GM21367 (cell line): Measurements from ENCODE around the gene CARHSP1.
"Not testable (repeated sequence)": the region's sequence is repeated elsewhere in the genome, so short reads cannot be mapped to it uniquely, and the experiment has no call there.

Source experiments
- ATAC-seq: cut with Tn5 transposase; IDR thresholded peaks from one replicate; pipeline ENCODE4 v1.9.1; 2021; ENCODE audit not compliant: unreplicated experiment

CARHSP1 gene

DNA sequence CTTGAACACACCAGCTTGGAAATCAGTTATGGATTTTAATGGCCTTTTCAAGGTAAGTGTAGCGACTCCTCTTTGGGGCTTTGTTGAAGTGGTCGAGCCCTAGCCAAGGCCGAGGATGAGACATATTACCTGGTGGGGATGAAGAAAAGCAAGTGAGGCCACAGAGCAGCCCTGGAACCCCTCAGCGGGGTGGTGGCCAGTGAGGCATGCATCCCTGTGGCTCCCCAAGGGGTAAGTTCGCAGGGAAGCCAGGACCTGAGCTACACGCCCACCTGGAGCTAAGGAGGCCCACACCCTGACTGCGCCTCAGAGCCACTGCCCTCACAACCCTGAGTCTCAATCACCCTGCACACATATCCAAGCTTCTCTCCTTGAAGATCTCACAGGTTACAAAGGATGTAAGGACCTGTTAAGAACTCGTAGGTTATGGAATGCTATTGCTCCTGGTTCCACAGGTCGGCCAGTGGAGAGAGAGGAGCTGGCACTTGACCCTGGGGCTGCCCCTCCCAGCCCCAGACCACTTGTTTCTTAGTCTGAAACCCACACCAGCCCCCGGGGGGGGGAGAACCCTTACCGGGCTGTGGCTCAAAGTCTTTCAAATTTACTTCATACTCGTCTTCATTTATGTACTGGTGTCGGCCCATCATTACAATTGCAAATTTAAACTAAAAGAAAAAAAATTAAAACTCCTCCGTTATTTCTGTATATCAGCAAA lies 25.3 kb upstream of the CARHSP1 start:
- no peak for ATAC-seq

DNA sequence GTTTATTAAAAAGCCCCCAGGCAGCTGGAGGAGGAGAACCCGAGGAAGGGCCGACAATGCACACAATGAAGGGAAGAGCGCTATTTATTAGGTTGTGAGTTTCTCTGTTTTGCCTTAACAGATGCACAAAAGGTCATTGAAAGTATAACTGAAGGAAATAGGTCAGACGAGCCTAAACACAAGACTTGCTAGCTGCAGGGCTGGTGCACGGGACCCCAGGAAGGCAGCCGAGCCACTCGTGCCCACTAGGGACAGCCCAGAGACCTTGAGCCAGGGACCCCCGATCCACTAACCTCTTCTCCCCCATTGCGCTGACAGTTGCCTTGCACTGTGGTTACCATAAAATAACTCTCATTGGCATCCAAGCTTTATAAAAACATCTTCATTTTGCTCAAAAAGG lies 24.6 kb upstream of the CARHSP1 start:
- no peak for ATAC-seq

DNA sequence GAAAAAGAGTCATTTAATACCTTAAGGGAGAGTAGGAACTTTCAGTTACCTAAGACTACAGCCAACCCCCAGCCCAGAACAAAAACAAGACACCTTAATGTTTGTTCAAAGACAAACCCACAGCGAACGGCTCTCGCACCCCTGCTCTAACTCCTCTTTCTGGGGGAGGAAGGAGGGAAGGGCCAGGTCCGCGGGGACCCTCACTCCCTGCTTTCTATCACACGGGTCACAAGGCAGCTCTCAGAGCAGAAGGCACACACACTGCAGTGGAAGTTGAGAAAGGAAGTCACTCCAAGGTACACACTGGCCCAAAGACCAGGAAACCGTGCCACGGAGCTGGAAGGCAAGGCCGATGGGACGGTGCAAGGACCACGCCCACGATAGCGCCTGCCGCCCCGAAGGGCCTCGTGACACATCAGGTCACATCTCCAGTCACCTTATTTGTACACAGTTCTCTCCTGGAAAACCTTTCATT lies 23.3 kb upstream of the CARHSP1 start:
- ATAC-seq: peak; percentile 17

DNA sequence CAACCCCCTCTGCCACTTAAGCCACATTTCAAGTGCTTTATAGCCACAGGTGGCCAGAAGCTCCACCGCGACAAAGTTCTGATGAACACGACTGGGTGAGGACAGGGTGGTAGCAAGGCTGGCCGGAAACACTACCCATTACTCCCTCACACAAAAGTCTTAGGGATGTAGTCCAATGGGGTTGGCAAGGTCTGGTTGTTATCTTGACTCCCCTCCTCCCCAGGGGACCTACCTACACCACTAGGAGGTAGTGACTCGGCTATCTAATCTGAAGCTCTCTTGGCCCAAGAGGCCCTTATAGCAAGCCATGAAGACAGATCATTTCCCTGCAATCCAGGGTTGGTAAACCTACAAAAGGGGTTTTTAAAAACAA lies 21.7 kb upstream of the CARHSP1 start:
- ATAC-seq: no peak

DNA sequence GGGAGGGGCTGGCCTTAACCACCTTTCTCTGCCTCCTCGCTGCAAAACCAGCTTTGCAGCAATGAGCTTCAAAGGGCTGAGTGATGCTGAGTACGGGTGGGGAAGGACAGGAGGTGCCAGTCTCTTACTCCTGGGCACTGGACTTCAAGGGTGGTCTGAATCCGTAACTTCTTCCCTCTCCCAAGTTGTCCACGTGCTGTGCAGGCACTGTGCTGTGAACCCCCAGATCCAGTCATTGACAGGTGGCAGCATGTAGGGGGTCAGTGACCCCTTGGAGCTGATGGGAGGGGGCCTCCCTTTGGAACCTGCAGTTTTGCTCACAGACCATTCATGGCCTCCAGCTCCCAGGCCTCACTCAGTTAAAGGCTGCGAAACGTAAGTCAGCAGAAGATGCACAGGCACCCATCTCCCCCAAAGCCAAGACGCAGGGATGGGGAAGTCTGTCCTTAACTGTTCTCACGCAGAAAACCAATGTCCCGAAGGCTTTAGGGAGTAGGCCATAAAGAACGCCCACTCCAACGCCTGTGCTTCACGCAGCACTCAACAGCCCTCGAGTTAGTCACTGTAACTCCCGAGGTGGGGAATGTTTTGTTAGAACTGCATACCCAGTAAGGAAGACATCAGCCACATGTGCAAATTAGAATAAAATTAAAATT lies 21.2 kb upstream of the CARHSP1 start:
- ATAC-seq: no peak

DNA sequence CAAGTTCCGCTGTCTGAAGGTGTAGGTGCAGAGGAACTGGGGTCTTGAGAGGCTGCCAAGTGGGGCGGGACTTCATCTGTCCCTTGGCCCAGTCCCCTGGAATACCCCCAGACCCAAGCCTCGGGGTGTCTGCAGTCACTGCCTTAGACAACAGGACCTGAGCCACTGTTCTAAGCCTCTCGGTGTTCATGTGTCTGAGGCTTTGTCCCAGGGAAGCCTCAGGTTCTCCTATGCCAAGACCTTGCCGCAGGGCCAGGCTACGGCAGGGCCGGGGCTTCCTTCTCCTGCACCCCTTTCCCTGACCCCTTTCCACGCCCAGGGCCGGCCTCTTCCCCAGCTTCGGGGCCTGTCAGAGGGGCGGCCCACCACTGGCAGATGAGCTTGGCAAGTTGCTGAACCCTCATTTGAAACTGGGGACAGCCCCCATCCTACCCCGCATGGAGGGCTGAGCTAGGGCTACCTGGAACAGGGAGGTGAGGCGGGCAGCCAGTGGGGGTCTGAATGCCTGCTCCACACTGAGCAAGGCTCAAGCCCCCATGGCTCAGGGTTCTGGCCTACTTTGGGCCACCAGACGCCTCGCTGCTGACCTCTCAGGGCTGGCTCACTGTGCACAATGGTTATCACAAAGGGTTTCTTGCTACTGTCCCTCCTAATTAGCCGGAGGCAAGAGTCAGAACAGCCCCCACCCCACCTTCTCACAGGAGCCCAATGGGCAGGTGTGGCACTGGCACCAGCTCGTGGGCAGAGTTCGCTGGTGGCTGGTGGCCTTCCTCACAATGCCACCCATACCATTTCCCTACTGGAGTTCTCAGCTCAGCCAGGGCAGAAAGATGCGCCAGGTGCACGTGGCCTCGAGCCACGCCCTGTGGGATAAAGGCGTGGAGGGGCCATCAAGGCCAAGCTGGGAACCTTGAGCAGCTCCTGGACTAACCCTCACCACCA lies 20.4 kb upstream of the CARHSP1 start:
- no peak for ATAC-seq

DNA sequence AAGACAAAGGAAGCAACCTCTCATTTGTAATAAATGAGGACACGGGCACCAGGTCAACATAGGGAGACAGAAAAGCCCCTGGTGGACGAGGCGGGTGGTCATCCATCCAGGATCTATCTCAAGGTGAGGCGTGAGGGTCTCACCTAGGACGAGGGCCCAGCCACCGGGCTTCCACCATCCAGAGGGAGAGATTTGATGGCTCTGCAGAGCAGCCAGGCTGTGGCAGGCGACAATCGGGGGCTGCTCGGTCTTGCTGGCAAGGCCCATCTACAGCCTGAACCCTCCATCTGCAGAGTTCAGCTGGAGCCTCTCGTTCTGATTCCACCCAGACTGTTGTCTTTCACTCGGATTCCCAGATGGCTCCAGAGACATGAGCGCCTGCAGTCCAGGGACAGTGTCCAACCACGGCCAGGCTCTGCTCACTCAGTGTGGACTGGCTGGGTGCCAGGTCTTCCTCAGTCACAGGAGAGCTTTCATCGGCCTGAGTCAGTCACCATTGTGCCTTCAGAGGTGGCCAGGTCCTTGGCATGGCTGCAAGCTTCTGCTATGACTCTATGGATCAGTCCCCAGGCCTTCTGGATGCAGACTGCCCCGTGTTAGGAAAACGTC lies 19.2 kb upstream of the CARHSP1 start:
- ATAC-seq: no peak

DNA sequence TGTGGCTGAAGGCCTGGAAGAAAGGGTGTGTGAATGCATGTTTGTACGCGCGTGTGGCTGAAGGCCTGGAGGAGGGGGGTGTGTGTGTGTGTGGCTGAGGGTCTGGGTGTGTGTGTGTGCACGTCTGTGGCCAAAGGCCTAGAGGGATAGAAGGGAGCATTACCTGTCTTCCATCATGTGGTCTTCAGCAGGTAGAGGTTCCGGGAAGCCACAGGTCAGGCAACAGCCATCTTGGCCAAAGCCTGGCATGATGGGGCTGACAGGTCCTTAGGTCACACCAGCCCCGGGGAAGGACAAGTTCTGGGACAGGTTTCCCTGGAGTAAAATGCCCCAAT lies 18.6 kb upstream of the CARHSP1 start:
- ATAC-seq: no peak

DNA sequence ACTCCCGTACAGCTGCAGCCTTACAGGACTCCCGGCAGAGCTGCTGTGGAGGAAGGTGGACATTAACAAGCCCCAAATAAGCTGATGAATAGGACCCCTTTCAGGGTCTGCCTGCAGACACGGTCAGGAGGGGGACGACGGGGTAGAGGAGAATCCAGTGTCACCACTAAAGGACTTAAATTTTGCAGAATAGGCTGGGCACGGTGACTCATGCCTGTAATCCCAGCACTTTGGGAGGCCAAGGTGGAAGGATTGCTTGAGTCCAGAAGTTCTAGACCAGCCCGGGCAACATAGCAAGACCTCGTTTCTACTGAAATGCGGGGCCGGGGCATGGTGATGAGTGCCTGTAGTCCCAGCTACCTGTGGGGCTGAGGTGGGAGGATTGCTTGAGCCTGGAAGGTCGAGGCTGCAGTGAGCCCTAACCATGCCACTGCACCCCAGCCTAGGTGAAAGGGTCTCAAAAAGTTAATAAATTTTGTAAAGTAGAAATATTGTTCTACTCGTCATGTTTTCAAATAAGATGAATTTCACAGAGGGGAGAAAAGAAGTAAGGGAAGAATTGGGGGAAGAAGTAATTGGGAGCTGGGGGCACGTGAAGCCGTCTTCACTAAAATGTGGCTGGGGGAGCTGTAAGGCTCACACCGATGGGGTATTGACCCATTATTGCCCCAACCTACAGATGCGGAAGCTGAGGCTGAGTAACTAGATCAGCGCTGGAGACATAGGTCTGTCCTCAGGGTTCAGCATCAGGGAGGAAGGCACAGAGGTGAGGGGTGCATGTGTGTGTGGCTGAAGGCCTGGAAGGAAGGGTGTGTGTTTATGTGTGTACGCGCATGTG lies 18.0 kb upstream of the CARHSP1 start:
- no peak for ATAC-seq

DNA sequence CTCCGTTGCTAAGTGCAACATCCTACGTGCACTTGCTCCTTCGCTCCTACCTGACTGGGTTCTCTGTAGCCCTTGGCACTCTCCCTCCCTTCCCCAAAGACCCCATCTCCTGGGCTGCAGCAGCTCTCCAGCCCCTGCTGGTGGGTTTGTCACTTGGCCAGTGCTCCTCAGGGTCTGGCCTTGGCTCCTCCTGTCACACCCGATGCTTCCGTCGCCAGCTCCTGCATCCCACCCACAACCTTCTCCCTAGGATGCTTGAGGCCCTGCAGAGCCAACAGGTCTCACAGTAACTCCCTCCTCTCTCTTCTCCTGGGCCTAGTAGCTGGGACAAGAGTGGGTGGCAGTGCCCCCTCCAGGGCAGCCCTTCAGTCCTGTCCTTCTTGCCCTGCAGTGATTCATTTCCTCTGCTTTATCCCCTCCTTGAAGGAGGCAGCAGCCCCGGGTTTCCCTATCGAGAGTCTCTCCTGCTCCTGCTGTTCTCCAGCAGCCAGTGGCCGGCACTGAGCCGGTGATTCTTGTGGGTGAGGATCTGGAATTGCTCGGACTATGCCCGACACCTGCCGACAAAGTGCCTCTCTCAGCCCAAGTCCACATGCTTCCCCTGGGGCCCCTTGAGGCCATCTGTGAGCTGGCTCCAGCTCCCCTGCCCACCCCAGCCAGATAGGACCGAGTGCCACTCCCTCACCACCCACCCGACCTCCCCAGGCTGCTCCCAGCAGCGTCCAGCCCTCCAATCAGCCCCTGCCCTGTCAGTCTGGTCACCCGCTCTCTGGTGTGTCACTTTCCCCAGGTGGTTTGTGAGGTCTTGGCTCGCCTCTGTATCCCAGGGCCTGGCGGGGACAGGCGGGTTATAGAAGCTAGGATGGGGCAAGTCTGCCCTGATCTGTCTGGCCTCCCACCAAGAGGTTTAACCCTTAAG lies 17.1 kb upstream of the CARHSP1 start:
- no peak for ATAC-seq

DNA sequence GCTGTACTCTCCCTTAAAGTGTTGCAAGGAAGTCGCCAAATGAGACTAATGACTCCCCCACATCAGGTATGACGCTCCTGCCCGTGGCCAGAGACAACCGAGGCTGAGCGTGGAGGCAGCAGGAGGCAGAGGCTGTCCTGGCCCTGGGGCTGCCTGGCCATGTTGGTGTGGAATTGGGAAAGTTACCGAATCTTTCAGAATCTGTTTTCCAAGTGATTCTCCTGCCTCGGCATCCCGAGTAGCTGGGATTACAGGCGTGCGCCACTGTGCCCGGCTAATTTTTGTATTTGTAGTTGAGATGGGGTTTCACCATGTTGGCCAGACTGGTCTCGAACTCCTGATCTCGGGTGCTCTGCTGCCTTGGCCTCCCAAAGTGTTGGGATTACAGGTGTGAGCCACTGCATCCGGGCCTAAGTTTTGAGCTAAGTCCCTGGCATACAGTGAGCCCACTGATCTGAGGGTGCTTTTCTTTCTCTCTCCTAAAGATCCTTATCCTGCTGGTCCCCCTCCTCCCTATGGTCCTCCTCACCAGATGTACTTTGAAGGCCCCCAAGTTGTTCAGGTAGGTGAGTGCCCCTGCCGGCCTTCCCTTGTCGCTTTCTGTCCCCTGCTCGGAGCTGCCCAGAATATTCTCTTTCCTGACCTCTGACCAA lies 14.0 kb upstream of the CARHSP1 start:
- no peak for ATAC-seq

DNA sequence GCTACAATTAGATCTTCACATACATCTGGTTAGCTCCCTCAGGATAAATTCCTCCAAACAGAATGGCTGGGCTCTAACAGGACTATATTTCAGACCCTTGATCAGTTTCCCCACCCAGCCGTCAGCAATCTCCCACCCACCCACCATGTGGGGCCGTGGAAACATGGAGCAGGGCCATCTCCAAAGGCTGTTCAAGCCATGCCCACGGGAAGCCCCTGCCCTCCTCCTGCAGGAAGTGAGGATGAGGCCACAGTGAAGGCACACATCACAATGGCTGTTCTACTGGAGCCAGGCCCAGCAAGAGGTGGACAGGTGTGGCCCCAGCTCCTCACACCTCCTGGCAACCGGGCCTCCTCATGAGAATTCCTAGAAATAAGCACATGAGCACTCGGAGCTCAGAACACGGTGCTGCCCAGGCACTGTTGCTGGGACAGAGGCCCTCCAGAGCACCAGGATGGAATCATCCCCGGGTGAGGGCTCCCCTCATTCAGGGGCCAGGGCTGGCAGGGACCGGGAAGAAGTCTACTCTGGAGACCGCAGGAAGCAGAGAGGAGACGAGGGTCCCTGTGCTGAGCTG lies 13.3 kb upstream of the CARHSP1 start, which contains the start of gene LITAFD:
LITAFD (plus strand) TSS at position 311 of the 577 bp plus-strand sequence. CDS start 2,005 bp downstream, outside the sequence.
- ATAC-seq: no peak

DNA sequence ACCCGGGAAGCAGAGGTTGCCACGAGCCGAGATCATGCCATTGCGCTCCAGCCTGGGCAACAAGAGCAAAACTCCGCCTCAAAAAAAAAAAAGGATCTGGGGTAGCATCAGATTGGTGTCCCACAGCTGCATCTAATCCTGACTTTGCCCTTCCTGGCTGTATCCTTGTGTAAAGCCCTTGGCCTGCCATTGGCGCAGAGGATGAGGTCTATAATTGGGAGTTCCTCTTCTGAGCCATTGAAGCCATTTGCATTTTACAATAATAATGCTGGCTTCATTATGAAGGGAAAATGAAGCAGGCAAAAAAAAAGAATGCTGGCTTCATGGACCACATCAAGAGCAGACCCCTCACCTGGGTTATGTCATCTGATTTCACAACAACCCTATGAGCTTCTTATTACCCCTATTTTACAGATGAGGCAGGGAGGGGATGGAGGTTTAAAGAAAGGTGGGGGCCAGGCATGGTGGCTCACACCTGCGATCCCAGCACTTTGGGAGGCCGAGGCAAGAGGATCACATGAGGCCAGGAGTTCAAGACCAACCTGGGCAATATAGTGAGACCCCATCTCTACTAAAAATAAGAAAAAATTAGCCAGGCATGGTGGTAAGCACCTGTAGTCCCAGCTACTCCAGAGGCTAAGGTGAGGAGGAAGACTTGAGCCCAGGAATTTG lies 12.2 kb upstream of the CARHSP1 start:
- no peak for ATAC-seq

DNA sequence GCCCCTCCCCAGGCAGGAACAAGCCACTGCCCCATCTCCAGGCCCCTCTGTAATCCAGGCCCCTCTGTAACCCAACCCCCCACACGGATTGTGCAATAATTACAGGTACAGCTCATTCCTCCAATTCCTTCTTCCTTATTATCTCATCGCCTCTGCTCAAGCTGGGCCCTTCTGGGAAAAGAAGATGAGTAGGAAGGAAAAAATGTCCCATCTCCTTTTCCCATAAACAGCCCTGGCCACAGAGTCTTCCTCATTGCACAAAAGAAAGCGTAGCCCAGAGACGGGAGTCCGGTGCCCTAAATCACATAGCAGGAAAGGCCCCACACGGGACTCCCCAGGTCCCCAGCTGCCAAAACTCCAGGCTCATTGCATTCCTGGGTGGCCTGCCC lies 9.7 kb upstream of the CARHSP1 start:
- no peak for ATAC-seq

DNA sequence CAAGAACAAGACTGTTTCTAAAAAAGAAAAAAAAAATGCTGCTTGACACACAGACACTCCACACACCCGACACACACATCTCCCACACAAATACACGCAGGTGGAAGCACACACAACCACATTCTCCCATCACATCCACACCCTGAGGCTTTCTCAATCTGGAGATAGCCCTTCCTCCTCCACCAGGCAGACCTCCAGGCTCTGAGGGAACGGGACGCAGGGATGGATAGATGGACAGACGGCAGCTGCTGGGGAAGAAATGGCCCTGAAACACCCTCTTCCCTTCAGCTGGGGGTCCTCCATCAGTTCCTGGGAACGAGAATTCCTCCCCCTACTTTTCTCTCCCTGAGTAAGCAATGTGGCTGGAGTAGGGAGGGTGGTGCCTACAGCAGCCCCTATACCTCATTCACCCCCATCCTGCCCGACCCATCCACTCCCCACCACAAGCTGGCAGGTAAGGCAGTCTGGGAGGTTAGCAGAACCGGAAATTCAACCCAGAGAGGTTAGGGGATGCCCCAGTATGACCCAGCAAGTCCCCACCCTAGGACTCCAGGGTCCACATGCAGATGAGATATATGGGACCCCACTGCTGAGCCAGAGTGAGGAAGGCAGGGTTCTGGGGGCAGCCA lies 9.2 kb upstream of the CARHSP1 start:
- ATAC-seq: no peak

DNA sequence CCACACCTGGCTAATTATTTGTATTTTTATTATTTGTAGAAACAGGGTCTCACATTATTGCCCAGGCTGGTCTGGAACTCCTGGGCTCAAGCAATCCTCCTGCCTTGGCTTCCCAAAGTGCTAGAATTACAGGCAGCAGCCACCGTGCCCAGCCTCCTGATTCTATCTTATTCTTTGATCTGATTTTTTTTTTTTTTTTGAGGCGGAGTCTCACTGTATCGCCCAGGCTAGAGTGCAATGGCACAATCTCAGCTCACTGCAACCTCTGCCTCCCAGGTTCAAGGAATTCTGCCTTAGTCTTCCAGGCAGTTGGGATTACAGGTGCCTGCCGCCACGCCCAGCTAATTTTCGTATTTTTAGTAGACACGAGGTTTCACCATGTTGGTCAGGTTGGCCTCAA lies 6.5 kb upstream of the CARHSP1 start:
- not testable (repeated sequence) for ATAC-seq

DNA sequence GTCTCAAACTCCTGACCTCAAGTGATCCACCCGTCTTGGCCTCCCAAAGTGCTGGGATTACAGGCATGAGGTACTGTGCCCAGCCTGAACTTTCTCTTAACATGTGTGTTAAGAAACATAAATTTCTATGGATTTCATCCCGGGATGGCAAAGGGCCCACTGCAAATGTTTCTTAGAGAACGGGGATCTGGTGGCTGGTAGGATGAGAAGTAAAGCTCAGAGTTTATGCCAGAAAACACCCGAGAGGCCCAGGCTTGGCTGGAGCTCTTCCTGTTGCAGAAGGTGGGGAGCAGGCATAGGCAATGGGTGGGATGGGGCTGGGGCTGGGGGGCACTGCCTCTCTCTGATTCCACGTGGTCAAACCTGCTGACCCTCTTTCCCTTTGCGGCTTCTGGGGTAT lies 5.6 kb upstream of the CARHSP1 start:
- no peak for ATAC-seq

DNA sequence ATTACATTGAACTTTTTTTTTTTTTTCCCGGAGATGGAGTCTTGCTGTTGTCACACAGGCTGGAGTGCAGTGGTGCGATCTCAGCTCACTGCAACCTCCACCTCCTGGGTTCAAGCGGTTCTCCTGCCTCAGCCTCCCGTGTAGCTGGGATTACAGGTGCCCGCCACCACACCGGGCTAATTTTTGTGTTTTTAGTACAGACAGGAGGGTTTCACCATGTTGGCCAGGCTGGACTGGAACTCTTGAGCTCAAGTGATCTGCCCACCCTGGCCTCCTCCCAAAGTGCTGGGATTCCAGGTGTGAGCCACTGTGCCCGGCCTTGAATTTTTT lies 5.0 kb upstream of the CARHSP1 start:
- not testable (repeated sequence) for ATAC-seq
